Pancreas (tissue), 10 donors: ENCODE results near the gene PTPRG. TPM values are rescaled to one million over a fixed set of nuclear protein-coding genes. Genes with fewer than 3 reads are reported as not detected.

Source experiments
- ATAC-seq, 4 donors: fragments of 200-7000 bp; cut with Tn5 transposase; one replicate each; pipeline versions ENCODE4 v1.8.0 to v1.9.1; 2020; ENCODE audit warnings: mild to moderate bottlenecking in 4 of 4, moderate library complexity in 4 of 4
- DNase-seq, 6 donors: peaks; one replicate each; pipeline ENCODE4 v3.0.0-alpha.2; 2020
- FAIRE-seq: peaks from 2 replicates; lab custom pipeline; 2012; peaks lifted over from hg19 to GRCh38; lab: Jason Lieb, UNC
- H3K27ac ChIP-seq, 4 donors: fragments of 200-600 bp; sonication (generic); 1 replicate in 3 of 4; 2 replicates in 1 of 4; pipeline versions ENCODE4 v1.5.0 to v1.8.0; 2020
- H3K27me3 ChIP-seq, 4 donors: fragments of 200-600 bp; one replicate each; pipeline ENCODE4 v1.8.0; 2021
- H3K36me3 ChIP-seq, 3 donors: fragments of 200-600 bp; sonication (generic) in 1 of 3; one replicate each; pipeline versions ENCODE4 v1.5.0 to v1.8.0; 2020 to 2021
- H3K4me1 ChIP-seq, 3 donors: fragments of 200-600 bp; one replicate each; pipeline ENCODE4 v1.8.0; 2021
- H3K4me3 ChIP-seq, 4 donors: fragments of 200-600 bp; sonication (generic) in 2 of 4; one replicate each; pipeline versions ENCODE4 v1.5.0 to v1.8.0; 2020 to 2021
- H3K9me3 ChIP-seq, 4 donors: fragments of 200-600 bp; one replicate each; pipeline ENCODE4 v1.8.0; 2021
- WGBS, 2 donors: extraction: QIAGEN DNeasy Blood & Tissue Kit; methylation state at CpG; one replicate each; pipeline ENCODE4 v1.1.7; 2013; 5-methylcytosine and 5-hydroxymethylcytosine counted together
- intact Hi-C, 3 donors: fragments of 100-400 bp; cut with DNase I; formaldehyde crosslinking; loops; one replicate each; pipeline versions ENCODE4 v1.11.1 to v1.14.2; 2022
- polyA plus RNA-seq, 2 donors: library from polyadenylated mRNA; stranded (reverse); fragments of 200-250 nt; gene quantifications; one replicate each; pipeline ENCODE4 v1.2.3, GENCODE V29; 2013
- total RNA-seq, 6 donors: library from RNA; stranded (reverse); fragmentation: NEBNext Ultra II Directional in 4 of 6; extraction: Animal tissue kit (Norgen Biotek cat#: 25700) in 4 of 6; gene quantifications; one replicate each; pipeline versions ENCODE4 v1.2.1 to v1.2.4, GENCODE V29; 2021 to 2023
- TF ChIP-seq, protein P1 (sequence below), 4 donors: fragments of 200-600 bp; sonication (generic) in 3 of 4; IDR thresholded peaks; one replicate each; pipeline versions ENCODE4 v1.5.0 to v1.8.0; 2021; ENCODE audit warnings: antibody characterized with exemption in 4 of 4
- donor health status: healthy with polysubstance abuse.
- donor health status: DM: no; HTN: no; CAD: no; lungs with moderate emphysema.
- donor health status: DM: no; HTN: no; CAD: no.
- donor health status: control.
- donor health status: control.
- donor health status: Bipolar disorder and iron deficiency.
- donor health status: DM: yes; HTN: yes; CAD: no.
- donor health status: DM: no; HTN: no; CAD: no.
- donor health status: DM: no; HTN: no; CAD: no.
- donor health status: DM: yes; HTN: yes; CAD: no.

The PTPRG gene
- total and polyA plus RNA-seq, 8 donors = 2.8 to 20.5 (median 9.5) TPM

DNA sequence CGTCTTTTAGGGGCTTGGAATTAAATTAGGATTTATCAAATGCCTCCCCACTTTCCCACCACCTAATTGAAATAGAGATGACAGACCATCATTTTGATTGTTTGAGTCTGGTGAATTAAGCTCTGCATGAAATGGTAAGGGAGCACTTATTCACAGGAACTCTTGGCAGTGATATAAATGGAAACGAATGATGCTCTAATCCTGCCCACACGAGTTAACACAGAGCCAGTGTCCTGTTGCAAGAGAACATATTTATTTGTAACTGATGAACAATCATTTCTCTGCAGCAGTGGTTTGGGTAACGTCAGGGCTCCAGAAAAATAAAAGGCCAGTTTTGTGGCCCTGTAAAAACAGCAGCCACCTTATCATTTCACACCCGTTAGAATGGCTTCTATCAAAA, 648.6 kb downstream of the PTPRG start:
- intact Hi-C loops = no loop called here
- no peak for DNase-seq
- no peaks in the 10 kb centered on the region for H3K27me3 ChIP-seq
- H3K4me1 ChIP-seq = no peaks in the 10 kb centered on the region
- no peak overlapping the region for H3K4me3 ChIP-seq
- no peaks in the 10 kb centered on the region for H3K9me3 ChIP-seq
- H3K36me3 ChIP-seq = no peaks in the 10 kb centered on the region
- H3K27ac ChIP-seq = no peak overlapping the region
- no peak for FAIRE-seq
- WGBS, 2 donors = 71 to 77% methylated on average over 5 of the region's 5 CpGs
- no peak for ATAC-seq
- TF ChIP-seq, protein P1, sequence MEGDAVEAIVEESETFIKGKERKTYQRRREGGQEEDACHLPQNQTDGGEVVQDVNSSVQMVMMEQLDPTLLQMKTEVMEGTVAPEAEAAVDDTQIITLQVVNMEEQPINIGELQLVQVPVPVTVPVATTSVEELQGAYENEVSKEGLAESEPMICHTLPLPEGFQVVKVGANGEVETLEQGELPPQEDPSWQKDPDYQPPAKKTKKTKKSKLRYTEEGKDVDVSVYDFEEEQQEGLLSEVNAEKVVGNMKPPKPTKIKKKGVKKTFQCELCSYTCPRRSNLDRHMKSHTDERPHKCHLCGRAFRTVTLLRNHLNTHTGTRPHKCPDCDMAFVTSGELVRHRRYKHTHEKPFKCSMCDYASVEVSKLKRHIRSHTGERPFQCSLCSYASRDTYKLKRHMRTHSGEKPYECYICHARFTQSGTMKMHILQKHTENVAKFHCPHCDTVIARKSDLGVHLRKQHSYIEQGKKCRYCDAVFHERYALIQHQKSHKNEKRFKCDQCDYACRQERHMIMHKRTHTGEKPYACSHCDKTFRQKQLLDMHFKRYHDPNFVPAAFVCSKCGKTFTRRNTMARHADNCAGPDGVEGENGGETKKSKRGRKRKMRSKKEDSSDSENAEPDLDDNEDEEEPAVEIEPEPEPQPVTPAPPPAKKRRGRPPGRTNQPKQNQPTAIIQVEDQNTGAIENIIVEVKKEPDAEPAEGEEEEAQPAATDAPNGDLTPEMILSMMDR (IDR thresholded peaks at IDR 0.05) = no peak

DNA sequence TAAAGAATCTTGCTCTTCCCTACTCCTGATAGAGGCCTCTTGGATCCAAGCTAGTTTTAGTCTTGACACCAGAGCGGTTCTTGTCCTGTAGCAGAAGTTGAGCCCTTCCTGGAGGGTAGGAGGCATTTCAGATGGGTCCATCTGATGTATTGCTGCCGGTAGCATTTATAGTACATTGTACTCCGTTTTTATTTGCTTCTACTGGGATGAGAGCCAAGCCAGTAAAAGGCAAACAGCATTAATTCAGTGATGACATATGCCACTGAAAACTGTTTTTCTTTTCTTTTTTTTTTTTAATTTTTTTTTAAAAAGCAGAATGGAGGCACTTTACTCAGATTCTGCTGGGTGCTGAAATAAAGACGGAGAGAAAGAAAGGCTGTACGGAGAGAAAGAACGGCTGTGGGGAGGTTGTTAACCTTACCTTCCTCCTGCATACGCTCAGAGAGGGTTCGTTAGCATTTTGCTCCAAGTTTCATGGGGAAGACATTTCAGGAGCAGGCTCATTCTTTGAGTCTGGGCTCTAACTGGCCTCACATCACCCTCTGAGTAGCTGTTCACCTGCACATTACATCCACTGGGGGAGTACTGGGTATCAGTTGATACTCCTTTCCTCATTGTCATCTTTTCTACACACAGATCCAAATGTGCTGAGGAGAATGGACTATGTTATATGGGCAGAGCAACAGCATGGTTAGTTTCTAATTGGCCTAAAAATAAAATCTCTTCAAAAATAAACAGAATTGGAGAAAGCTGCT, 650.5 kb downstream of the PTPRG start:
- peak in 2 of 4 donors; percentile 34 to 70 for ATAC-seq
- DNase-seq = no peak
- no peaks in the 10 kb centered on the region for H3K9me3 ChIP-seq
- H3K4me3 ChIP-seq = no peak overlapping the region
- H3K4me1 ChIP-seq = no peaks in the 10 kb centered on the region
- no peaks in the 10 kb centered on the region for H3K36me3 ChIP-seq
- no peak for FAIRE-seq
- 58 to 60% methylated on average over 8 of the region's 8 CpGs for WGBS, 2 donors
- no peak overlapping the region for H3K27ac ChIP-seq
- TF ChIP-seq, protein P1 (IDR thresholded peaks at IDR 0.05) = no peak
- H3K27me3 ChIP-seq = no peaks in the 10 kb centered on the region
- intact Hi-C loops = no loop called here

DNA sequence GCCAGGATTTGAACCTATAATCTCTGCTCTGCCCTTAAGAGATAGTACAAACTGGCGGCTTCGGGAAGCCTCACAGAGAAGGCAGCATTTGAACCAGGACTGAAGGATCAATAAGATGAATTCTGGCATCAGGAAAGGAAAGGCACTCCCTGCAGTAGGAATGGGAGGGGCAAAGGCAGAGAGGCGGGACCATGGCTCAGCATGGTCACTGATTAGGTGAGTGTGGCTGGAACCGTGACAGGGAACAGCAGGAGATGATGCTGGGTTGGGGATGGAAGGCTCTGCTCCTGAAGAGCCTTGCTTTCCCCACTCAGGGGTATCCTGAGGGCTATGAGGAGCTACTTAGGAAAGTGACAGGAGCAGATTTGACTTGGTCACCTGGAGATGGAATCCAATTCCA, 653.5 kb downstream of the PTPRG start:
- no peak for FAIRE-seq

DNA sequence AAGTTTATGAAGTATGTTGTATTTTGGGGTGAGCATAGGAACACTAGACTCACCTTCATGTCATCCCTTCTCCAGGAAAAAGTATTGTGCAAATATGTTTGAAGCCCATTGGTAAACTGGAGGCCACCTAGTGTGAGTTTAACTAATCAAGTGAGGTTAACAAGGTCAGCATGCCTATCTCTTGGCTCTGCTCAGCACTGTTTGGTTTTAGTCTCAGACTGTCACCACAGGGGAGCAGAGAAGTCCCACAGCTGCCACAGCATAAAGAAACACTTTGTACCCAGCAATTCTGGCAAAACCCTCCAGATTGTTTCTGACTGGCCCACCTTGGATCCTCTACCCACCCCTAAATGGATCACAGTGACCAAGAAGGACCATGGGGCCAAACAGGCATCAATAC, 659.2 kb downstream of the PTPRG start:
- intact Hi-C loops = no loop called here
- Histone ChIP-seq H3K27me3 (no peaks in the 10 kb centered on the region), H3K9me3 (no peaks in the 10 kb centered on the region), H3K4me1 (no peaks in the 10 kb centered on the region), H3K27ac (no peak overlapping the region), H3K36me3 (no peaks in the 10 kb centered on the region), H3K4me3 (no peak overlapping the region)
- FAIRE-seq = no peak
- no peak for ATAC-seq
- TF ChIP-seq, protein P1 (IDR thresholded peaks at IDR 0.05) = no peak
- no peak for DNase-seq

More for the DNA sequence above, 653.5 kb downstream of the PTPRG start:
- ATAC-seq (no peak), DNase-seq (no peak)
- Histone ChIP-seq H3K4me1 (no peaks in the 10 kb centered on the region), H3K36me3 (no peaks in the 10 kb centered on the region), H3K27me3 (no peaks in the 10 kb centered on the region), H3K4me3 (no peak overlapping the region), H3K9me3 (no peaks in the 10 kb centered on the region), H3K27ac (no peak overlapping the region)
- TF ChIP-seq, protein P1 (IDR thresholded peaks at IDR 0.05) = no peak
- WGBS, 2 donors = 76 to 91% methylated on average over 4 of the region's 4 CpGs
- intact Hi-C loops = no loop called here

DNA sequence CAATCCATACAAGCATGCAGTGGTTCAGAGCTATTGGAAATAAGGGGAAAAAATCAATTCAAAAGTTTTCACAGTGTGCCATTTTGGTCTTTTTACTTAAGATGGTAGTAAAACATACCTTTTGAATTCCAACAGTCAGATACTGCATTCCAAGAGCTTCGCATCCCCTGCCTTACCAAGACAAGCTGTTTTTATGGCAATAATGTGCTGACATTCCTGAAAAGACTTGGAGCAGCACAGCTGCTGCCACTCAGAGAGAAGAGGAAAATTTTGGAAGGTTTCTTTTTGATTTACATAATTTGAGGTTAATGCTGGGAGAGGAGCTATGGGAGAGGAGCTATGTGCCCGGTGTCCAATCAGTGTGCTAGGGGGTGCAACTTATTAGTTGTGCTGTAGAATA, 663.7 kb downstream of the PTPRG start:
- no peaks in the 10 kb centered on the region for H3K4me1 ChIP-seq
- H3K4me3 ChIP-seq = no peak overlapping the region
- H3K36me3 ChIP-seq = no peaks in the 10 kb centered on the region
- no peak for DNase-seq
- ATAC-seq = no peak
- H3K27ac ChIP-seq = no peak overlapping the region
- FAIRE-seq = no peak
- no peaks in the 10 kb centered on the region for H3K27me3 ChIP-seq
- TF ChIP-seq, protein P1 (IDR thresholded peaks at IDR 0.05) = no peak
- H3K9me3 ChIP-seq = no peaks in the 10 kb centered on the region
- intact Hi-C loops = no loop called here
- WGBS, 2 donors = 89 to 93% methylated on average over 2 of the region's 2 CpGs
